GM12878 (cell line): ENCODE data around the gene KIFAP3.

ENCODE experiments used
- BACH1 ChIP-seq: fragments of 450-650 bp; IDR thresholded peaks from 2 replicates; pipeline ENCODE4 v1.6.1; 2017; ENCODE audit warnings: mild to moderate bottlenecking, borderline replicate concordance
- FOS ChIP-seq: IDR thresholded peaks from 3 replicates; pipeline ENCODE4 v1.6.1; 2011; ENCODE audit warnings: borderline replicate concordance; ENCODE audit not compliant: insufficient read length; ENCODE audit errors: extremely low read depth
- HDAC2 ChIP-seq: fragments of 200-600 bp; sonication (generic); IDR thresholded peaks from 2 replicates; pipeline ENCODE4 v1.6.1; 2017
- POLR2A ChIP-seq: IDR thresholded peaks from 2 replicates; pipeline ENCODE4 v1.6.1; 2011; ENCODE audit warnings: low read depth, mild to moderate bottlenecking, low read length
- YY1 ChIP-seq: IDR thresholded peaks from 2 replicates; pipeline ENCODE4 v1.6.1; 2011; ENCODE audit warnings: low read depth, mild to moderate bottlenecking, low read length
- TF ChIP-seq, protein P1 (sequence below), 3 experiments: IDR thresholded peaks in 2 of 3; conservative IDR thresholded peaks in 1 of 3; 2 replicates each; pipeline ENCODE4 v1.5.1; 2011; ENCODE audit warnings: low read depth in 3 of 3, low read length in 3 of 3, mild to moderate bottlenecking in 3 of 3, control low read depth in 2 of 3, moderate library complexity in 2 of 3, inconsistent platforms in 1 of 3, mixed read lengths in 1 of 3; ENCODE audit not compliant: control insufficient read depth in 2 of 3, insufficient read depth in 1 of 3; ENCODE audit errors: extremely low read depth in 1 of 3
- TF ChIP-seq, protein P2 (sequence below): fragments of 450-650 bp; IDR thresholded peaks from 2 replicates; pipeline ENCODE4 v1.6.1; 2017; ENCODE audit warnings: borderline replicate concordance
- TF ChIP-seq, protein P3 (sequence below): IDR thresholded peaks from 2 replicates; pipeline ENCODE4 v1.6.1; 2011; ENCODE audit warnings: borderline replicate concordance, low read depth, mild to moderate bottlenecking, moderate library complexity, low read length; ENCODE audit not compliant: insufficient read depth, poor library complexity, severe bottlenecking
- TF ChIP-seq, protein P4 (sequence below): IDR thresholded peaks from 2 replicates; pipeline ENCODE4 v1.6.1; 2011; ENCODE audit warnings: low read depth, low read length, improper control_type of control experiment, borderline replicate concordance

DNA sequence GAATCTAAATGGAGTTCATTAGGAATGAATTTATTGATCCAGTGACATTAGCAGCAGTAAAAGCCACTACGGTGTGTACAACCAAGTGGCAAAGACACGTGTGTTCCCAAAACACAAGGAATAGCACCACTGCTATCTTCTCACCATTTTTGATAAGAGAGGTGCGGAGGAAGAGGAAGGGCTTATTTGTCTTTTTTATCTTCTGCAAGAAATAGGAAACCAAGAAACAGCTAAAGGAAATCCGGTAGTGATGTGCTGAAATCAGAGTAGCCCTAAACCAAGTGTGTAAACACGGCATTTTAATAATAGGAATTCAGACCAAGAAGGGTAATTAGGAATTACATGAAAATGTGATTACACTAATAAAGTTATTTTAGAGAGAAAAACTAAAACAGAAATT is 171.7 kb downstream of the KIFAP3 start:
- TF ChIP-seq FOS (no peak), POLR2A (no peak), HDAC2 (no peak), YY1 (no peak), BACH1 (no peak)
- TF ChIP-seq, protein P1, sequence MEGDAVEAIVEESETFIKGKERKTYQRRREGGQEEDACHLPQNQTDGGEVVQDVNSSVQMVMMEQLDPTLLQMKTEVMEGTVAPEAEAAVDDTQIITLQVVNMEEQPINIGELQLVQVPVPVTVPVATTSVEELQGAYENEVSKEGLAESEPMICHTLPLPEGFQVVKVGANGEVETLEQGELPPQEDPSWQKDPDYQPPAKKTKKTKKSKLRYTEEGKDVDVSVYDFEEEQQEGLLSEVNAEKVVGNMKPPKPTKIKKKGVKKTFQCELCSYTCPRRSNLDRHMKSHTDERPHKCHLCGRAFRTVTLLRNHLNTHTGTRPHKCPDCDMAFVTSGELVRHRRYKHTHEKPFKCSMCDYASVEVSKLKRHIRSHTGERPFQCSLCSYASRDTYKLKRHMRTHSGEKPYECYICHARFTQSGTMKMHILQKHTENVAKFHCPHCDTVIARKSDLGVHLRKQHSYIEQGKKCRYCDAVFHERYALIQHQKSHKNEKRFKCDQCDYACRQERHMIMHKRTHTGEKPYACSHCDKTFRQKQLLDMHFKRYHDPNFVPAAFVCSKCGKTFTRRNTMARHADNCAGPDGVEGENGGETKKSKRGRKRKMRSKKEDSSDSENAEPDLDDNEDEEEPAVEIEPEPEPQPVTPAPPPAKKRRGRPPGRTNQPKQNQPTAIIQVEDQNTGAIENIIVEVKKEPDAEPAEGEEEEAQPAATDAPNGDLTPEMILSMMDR (IDR thresholded peaks at IDR 0.05 in 2 of 3, conservative IDR thresholded peaks at IDR 0.05 in 1 of 3; ENCODE audit: control insufficient read depth in 2 of 3, extremely low read depth in 1 of 3, insufficient read depth in 1 of 3, low read depth in 3 of 3, low read length in 3 of 3) = no peak
- TF ChIP-seq, protein P2, sequence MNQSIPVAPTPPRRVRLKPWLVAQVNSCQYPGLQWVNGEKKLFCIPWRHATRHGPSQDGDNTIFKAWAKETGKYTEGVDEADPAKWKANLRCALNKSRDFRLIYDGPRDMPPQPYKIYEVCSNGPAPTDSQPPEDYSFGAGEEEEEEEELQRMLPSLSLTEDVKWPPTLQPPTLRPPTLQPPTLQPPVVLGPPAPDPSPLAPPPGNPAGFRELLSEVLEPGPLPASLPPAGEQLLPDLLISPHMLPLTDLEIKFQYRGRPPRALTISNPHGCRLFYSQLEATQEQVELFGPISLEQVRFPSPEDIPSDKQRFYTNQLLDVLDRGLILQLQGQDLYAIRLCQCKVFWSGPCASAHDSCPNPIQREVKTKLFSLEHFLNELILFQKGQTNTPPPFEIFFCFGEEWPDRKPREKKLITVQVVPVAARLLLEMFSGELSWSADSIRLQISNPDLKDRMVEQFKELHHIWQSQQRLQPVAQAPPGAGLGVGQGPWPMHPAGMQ = no peak
- TF ChIP-seq, protein P3, sequence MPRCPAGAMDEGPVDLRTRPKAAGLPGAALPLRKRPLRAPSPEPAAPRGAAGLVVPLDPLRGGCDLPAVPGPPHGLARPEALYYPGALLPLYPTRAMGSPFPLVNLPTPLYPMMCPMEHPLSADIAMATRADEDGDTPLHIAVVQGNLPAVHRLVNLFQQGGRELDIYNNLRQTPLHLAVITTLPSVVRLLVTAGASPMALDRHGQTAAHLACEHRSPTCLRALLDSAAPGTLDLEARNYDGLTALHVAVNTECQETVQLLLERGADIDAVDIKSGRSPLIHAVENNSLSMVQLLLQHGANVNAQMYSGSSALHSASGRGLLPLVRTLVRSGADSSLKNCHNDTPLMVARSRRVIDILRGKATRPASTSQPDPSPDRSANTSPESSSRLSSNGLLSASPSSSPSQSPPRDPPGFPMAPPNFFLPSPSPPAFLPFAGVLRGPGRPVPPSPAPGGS = no peak
- TF ChIP-seq, protein P4, sequence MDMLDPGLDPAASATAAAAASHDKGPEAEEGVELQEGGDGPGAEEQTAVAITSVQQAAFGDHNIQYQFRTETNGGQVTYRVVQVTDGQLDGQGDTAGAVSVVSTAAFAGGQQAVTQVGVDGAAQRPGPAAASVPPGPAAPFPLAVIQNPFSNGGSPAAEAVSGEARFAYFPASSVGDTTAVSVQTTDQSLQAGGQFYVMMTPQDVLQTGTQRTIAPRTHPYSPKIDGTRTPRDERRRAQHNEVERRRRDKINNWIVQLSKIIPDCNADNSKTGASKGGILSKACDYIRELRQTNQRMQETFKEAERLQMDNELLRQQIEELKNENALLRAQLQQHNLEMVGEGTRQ = no peak
